COR-L47 (cell line): Measurements from ENCODE around the gene CCDC85C.

ENCODE experiments used
- DNase-seq: peaks from one replicate; lab custom pipeline; 2025; lab: John Stamatoyannopoulos, UW

CCDC85C gene

GRCh38 chr14:99605299-99605961 lies 1.4 kb upstream of the CCDC85C start:
- DNase-seq: peak; percentile 93

DNA sequence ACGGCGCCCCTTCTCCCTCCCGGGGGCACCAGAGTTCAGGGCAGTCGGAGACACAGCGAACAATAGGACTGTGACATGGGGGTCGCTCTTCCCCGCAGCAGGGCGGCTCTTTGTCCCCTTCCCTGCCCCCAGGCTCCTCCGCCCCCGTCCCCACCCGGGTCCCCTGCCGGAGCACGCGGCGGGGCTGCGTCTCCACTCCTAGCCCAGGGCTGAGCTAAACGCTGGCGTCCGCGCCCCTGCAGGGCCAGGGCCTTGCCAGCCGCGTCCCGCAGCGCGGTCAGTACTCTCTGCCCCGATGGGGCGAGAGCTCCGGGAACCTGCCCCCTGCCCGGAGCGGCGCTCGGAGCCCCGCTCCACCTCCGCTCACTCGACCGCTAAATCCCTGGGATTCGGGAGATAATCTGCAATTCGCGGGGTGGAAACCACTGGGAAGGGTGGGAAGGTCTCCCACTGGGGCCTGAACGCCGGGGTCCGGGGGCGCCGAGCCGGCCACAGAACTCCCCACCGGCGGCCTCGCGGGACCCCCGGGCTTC lies 825 bp upstream of the CCDC85C start:
- peak; percentile 62 for DNase-seq

- DNase-seq: peak; percentile 98
Observed at GRCh38 chr14:99604278-99604765, 315 bp upstream of the CCDC85C start.

DNA sequence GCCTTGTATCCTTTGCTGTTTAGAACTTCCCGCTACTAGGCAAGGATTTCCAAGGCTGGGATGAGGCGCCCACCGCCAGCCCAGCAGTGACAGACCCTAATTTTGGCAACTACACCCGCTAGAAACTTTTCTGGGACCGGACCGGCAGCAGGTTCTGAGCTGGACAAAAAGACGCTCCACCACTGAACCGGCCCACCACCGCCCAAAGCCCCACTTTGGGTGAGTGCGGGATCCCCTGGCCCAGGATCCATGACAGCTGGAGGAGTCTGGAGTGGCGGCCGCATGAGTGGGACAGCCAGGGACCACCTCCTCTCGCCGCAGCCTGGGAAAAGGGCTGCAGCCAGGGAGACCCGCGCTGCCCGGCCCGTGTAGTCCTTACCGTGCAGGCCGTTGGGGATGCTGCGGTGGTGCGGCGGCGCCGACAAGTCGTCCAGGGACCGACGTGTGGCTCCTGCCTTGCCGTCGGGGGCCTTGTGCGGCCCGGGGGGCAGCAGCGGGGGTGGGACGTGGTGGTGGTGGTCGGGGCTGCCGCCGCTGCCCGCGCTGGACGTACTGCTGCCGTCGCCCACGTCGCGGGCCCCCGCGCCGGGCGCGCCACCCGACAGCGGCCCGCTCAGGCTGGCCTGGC lies 1.1 kb downstream of the CCDC85C start:
- DNase-seq: no peak

DNA sequence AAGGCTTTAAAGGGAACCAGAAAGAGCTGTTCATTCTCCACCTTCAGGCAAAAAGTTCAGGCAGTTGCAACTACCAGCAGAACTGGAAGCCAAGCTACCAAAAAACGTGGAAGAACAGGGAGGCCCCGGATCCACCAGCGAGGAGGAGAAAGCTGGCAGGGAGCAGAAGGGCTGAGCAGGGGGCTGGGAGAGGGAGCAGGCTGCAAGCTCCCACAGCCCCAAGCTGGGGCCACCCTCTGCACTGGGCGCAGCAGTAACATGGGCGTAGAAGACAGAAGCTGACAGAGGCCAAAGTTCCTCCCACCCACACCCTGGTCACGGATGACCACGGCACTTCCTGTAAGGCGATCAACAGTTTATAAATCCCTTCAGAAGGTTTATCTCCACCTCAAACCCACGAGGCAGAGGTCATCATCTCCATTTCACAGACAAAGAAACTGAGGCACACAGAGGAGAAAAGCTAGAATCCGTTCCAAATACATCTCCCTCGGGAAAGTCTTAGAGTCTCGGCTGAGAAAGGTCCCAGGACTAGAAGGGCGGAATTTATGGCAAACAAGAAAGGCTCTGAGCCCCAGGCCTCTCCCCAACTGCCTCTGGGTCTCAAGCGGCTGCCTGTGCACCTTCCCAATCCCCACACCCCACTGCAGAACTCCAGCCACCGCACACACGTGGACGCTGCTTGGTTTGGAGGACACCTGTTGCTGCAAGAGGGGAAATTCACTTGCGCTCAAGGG lies 1.8 kb downstream of the CCDC85C start:
- DNase-seq: no peak

GRCh38 chr14:99601361-99601831 lies 2.6 kb downstream of the CCDC85C start:
- no peak for DNase-seq

DNA sequence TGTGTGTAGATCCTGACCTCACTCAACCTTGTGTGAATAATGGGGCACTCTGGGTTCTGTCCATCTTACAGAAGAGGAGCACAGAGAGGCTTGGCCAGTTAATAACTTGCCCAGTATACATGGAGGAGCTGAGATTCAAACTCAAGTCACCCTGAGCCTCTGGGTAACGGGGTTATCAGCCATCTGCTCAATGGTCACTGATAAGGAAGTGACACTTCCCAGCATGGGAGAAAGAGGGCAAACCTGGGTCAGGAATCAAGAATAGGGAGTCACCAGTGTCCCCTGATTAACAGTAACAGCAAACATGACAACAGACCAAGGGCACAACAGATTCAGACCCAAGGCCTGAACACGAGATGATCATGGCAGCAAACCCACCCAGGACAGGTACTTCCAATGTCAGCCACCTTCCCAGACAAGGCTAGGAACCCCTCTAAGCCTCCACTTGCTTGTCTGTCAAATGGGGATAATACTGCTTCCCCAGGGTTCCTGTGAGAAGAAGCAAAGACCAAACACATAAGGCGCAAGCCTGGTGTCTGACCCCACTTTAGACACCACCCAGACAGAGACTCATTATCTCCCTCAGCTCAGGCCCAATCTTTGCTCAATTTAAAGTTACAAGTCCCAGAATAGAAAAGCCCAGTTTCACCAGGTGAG lies 3.6 kb downstream of the CCDC85C start:
- no peak for DNase-seq

- DNase-seq: no peak
Observed at GRCh38 chr14:99599393-99599792, 4.6 kb downstream of the CCDC85C start.

GRCh38 chr14:99598774-99599173 lies 5.2 kb downstream of the CCDC85C start:
- DNase-seq: no peak

GRCh38 chr14:99597911-99598600 lies 6.0 kb downstream of the CCDC85C start:
- no peak for DNase-seq

DNA sequence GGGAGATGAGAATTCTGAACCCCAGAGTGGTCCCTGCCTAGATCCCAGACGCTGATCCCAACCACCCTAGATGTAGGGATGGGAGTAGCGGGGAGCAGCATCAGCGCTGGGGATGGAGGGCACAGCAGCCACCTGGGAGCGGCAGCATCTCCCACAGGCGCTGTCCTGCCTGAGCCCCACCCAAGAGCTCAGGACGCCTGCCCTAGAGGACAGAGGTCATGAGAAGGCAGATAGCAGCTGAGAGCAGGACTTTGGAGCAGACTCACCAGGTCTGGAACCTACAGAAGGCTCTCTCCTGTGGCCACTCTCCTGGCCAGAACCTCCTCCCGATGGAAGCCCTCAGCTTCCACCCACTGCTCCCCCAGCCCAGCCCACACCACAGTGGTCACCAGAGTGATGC lies 7.2 kb downstream of the CCDC85C start:
- no peak for DNase-seq

DNA sequence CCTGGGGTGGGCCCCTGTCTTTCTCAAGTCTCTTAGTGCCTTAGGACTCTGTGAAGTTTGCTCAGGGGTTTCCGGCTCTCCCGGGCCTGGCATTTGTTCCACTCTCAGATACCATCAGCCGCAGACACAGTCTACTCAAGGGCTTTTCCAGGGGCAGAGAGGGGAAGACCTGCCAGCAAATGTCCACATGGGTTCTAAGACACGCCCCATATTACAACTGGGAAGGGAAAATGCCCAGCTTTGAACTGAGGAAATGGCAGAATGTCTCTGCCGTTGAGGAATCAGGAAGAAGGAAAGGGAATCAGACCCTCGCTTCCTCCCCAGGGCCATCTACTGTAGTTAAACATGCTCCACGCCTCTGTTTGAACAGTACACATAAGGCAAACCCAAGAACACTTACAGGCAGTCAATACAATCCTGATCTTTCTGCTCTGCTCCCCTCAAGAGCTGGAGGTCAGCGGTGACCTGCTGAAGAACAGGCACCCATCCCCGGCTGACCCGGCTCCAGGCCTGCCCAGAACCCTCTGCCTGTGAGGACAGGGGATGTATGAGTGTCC lies 7.9 kb downstream of the CCDC85C start:
- no peak for DNase-seq

DNA sequence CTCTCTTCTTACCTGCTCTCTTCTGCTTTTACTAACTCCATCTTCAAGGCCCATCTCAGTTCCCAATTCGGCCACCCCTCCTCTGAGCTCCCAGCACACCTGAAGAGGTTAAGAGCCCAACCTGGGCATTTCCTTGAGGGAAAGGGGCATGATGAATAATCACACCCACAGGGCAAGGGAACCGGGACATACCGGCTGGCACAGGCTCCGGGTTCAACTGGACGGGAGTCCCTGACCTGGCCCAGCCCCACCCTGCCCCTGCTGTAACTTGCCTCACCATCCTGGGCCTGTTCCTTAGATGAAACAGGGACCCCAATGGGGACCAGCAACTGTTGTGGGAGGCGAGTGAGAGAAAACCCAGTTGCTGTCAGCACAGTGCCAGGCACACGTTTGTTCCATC lies 8.5 kb downstream of the CCDC85C start:
- DNase-seq: no peak

GRCh38 chr14:99595034-99595433 lies 9.0 kb downstream of the CCDC85C start:
- DNase-seq: no peak

GRCh38 chr14:99593971-99594841 lies 9.8 kb downstream of the CCDC85C start:
- no peak for DNase-seq

- no peak for DNase-seq
Observed at GRCh38 chr14:99592933-99593753, 10.9 kb downstream of the CCDC85C start.

GRCh38 chr14:99592394-99592793 lies 11.6 kb downstream of the CCDC85C start:
- DNase-seq: no peak

GRCh38 chr14:99590746-99591555 lies 13.1 kb downstream of the CCDC85C start:
- DNase-seq: no peak
